Omental fat pad (tissue), 4 donors: ENCODE results near the gene ATXN7. TPM values are rescaled to one million over a fixed set of nuclear protein-coding genes. Genes with fewer than 3 reads are reported as not detected.

ENCODE experiments used
- ATAC-seq: fragments of 150-250 bp; one replicate; pipeline ENCODE4 v1.9.1; 2016; ENCODE audit warnings: mild to moderate bottlenecking, moderate library complexity; ENCODE audit not compliant: low FRiP score
- DNase-seq: peaks from one replicate; pipeline ENCODE4 v3.0.0-alpha.2; 2019; ENCODE audit warnings: low spot score
- total RNA-seq, 4 donors: library from RNA; depleted of rRNA; stranded (reverse); fragments of >200 nt; gene quantifications; one replicate each; pipeline ENCODE4 v1.1.0, GENCODE V29; 2016
- TF ChIP-seq, protein P1 (sequence below), 3 donors: fragments of 450-650 bp; IDR thresholded peaks; one replicate each; pipeline ENCODE4 v1.5.1; 2016 to 2017; ENCODE audit warnings: antibody characterized with exemption in 3 of 3, mild to moderate bottlenecking in 3 of 3, moderate library complexity in 2 of 3

Gene ATXN7
- total RNA-seq, 4 donors from 2014 or later, result 22.5 to 74.5 (median 31.1) TPM

DNA sequence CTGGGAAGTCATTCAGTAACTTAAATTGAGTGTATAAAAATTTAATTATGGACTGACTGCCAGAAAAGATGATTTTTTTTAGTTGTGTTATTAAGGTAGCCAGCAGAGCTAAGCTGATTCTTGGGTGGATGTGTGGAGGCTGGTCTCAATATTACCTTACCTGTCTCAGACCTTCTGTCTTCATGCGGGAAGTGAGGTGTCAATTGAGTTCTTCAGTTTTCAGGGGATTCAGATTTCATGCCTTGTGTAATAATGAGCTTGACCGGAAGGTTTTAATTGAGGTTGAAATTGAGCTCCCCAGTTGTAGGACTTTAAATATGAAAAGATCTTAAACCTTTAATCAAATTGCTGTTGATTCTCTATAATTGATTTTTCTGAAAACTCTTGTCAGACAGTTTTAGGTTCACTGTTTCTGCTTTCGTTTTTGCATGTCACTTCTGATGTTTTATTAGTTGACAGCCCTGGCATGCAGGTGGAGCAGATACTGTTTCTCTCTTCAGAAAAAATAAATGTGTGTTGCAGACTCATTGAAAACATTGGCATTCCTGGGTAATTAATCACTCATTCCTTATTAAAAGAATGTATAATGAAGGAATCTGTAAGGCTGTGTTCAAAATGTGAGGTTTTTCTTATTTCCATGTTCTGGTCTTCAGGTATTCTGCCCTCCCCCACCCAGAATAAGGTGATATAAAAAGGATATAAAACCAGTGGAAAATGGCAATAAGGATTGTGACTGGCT lies 105.1 kb downstream of the ATXN7 start:
- TF ChIP-seq, protein P1, sequence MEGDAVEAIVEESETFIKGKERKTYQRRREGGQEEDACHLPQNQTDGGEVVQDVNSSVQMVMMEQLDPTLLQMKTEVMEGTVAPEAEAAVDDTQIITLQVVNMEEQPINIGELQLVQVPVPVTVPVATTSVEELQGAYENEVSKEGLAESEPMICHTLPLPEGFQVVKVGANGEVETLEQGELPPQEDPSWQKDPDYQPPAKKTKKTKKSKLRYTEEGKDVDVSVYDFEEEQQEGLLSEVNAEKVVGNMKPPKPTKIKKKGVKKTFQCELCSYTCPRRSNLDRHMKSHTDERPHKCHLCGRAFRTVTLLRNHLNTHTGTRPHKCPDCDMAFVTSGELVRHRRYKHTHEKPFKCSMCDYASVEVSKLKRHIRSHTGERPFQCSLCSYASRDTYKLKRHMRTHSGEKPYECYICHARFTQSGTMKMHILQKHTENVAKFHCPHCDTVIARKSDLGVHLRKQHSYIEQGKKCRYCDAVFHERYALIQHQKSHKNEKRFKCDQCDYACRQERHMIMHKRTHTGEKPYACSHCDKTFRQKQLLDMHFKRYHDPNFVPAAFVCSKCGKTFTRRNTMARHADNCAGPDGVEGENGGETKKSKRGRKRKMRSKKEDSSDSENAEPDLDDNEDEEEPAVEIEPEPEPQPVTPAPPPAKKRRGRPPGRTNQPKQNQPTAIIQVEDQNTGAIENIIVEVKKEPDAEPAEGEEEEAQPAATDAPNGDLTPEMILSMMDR (IDR thresholded peaks at IDR 0.05), result no peak
- DNase-seq, result no peak
- ATAC-seq, result no peak

DNA sequence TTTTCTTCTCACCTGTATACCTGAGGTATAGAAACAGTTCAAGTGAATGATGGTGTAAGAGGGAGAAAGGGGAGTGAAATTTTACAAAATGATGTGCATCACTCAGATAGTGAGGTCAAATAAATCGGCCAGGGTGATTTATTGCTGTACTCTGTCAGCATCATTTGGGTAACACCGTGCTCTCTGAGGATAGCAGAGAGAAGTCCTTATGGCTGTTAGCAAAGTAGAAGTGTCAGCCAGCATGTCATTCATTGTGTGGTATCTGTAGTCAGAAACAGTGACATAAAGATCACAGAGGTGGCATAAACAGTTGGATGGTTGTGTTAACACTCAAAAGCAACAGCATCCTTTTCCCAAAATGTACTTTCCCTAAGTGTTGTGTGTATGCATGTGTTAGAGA lies 106.2 kb downstream of the ATXN7 start:
- DNase-seq (no peak), ATAC-seq (no peak)
- TF ChIP-seq, protein P1 (IDR thresholded peaks at IDR 0.05), result no peak

DNA sequence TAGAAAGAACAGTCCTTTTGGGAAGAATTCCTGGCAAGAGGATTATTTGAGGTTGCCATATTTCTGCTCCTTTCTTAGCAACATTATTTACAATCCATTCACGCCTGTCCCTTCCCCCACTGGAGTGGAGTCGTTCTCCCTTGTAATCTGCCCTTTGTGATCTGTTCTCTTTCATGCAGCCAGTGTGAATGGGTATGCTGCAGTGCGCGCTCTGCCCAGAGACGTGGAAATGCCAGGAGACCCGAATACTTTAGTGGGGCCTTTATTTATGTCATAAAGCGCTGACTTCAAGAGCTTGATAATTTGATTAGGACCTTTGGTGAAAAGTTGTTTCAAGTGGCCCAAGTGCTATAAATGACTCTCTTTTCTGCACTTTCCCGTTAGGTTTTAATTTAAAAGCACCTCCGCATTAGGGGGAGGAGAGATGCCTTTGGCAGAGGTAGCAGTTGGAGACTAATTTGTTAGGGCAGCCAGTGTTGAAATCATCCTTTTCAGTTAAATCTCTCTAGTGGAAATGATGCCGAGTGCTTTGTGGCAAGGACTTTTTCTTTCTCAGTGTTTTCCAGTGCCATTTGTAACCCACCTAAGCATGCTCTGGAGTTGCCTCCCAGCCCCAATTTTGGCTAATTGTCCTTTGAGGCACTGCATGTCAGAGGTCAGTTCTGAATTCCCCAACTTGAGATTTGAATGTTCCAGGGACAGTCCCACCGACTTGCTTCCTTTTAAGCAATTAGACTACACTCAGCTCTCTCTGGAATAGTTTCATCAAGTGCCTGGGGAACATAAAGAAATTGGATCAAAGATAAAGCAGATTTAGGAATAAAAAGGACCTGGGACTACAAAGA lies 107.2 kb downstream of the ATXN7 start:
- DNase-seq (no peak), ATAC-seq (peak; percentile 59)
- TF ChIP-seq, protein P1 (IDR thresholded peaks at IDR 0.05), result no peak

DNA sequence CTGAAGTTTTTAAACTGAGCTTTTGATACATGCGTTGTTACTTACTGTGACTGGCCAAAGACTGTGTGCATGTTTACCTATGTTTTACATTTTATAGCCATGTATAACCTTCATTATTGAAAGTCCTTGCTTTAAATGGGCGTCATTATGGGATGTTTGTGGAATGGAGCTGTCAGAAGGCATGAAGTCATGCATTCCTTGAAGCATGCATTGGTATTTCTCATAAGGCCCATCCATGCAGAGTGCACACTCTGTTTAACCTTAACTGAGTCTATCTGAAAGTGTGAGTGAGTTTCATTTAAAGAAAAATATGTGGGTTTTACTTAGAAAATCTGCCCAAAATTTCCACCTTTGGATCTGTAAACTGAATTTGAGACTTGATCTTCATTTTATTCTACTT lies 108.5 kb downstream of the ATXN7 start:
- TF ChIP-seq, protein P1 (IDR thresholded peaks at IDR 0.05), result no peak
- no peak for DNase-seq
- no peak for ATAC-seq

DNA sequence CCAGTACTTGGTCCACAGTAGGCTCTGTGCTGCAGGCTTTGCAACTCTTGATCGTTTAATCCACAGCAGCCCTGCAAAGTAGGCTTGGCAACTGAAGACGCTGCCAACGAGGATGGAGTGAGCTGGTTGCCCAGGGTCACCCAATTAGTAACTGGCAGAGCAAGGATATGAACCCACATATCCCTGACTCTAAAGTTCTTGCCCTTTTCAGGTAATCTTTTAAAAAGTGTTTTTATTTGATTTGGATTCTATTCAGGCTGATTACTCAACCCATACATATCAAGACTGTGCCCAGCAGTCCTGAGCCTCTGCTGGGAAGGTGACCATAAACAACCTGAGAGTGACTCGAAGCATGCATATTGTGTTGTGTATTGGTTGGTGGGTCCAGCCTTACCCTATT lies 109.3 kb downstream of the ATXN7 start:
- TF ChIP-seq, protein P1 (IDR thresholded peaks at IDR 0.05), result no peak
- ATAC-seq (no peak), DNase-seq (no peak)

DNA sequence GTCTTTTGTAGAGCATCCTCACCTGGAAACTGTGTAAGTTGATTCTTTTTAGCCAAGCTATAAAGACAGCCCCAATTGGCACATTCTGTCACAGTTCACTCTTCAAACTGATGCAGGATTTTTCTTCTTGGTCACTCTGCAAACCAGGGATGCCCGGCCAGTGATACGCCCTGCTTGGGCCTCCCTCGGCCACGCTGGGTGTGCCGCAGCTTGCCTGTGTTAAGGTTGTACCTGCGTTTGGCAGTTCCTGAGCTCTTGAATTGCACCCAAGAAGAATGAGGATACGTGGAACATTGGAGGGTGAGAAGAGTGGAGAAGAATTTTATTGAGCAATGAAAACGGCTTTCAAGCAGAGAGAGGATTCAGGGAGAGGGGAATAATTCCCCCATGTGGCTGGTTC lies 109.7 kb downstream of the ATXN7 start:
- DNase-seq, result no peak
- TF ChIP-seq, protein P1 (IDR thresholded peaks at IDR 0.05), result no peak
- no peak for ATAC-seq
